COLO829 (cell line): ENCODE data around the gene STEAP3.

Experiments used
- DNase-seq: peaks from one replicate; pipeline ENCODE4 v3.0.0; 2012; ENCODE audit warnings: low spot score

STEAP3 gene

DNA sequence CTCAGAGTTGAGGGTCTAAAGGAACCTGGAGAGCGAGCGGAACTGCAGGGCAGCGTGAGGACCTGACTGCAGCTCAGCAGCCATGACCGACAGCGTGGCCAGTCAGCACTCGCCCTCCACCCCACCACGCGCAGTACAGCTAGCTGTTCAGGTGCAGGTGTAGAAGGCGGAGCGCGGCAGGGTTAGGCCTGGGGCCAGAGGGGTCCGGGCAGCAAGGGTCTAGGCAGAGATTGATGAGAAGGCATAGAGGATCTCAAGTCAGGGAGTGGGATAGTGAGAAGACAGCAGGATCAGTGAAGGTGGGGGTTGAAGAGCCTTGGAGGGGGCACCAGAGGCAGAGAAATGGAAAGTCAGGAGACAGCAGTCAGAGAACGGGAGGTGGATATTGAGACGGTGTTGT lies 71.0 kb downstream of the STEAP3 start:
- no peak for DNase-seq

DNA sequence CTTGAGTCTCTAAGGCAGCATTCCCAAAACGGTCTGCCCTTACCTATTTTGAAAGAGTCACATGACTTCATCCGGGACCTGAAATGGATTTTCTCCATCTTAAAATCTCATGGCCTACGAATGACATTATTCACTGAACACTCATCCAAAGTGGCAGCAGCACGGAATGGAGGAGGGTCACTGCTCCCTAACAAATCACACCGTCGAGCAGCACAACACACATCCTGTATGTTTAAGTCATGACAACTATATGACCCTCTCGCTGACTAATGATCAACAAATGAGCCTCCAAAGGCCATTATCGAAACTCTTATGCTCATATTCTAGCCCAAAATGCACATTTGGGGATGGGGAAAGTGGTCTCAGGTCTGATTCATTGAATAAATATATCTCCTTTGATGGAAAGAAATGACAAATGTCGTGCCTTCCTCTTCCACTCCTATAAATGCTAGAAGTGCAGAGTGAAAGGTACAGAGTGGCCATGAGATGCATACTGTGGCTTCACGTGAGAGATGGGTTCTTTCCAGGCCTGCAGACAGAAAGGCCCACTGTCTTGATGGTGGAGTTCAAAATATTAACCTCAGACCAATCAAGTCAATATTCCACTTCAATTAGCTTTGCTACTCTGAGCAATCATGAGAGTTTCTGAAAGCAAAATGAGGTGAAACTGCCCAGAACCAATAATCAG lies 72.2 kb downstream of the STEAP3 start:
- DNase-seq, result no peak

DNA sequence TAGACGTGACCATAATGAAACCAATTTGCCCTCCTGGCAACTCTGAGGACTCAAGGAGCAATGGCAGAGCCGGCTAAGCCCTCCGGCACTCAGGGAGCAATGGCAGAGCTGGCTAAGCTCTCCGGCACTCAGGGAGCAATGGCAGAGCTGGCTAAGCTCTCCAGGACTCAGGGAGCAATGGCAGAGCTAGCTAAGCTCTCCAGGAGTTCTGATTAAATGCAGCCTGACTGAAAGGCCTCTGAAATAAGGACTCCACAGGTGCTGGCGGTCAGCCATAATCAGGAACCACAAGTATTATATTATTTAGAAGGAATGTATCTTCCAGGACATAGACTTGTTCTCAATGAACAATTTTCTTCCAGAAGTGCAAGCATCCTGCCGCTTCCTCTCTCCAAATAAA lies 77.8 kb downstream of the STEAP3 start:
- no peak for DNase-seq

DNA sequence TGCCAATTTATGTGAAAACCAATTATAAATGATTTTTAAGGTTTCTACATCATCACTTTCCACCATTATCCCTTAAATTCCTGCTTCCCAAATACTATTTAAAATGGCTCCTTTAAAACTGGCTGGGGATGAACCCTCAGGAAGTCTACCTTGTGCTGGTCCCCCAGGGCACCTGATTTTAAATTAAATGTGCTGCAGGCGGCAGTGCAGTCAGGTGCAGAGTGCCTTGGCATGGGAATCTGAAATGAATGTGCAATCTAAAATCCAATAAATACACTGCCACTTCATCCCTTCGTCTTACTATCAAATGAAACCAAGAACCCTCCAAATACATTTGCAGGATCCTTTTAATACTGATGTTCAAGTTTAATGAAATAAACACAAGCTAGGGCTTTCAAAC lies 81.2 kb downstream of the STEAP3 start:
- DNase-seq, result no peak

DNA sequence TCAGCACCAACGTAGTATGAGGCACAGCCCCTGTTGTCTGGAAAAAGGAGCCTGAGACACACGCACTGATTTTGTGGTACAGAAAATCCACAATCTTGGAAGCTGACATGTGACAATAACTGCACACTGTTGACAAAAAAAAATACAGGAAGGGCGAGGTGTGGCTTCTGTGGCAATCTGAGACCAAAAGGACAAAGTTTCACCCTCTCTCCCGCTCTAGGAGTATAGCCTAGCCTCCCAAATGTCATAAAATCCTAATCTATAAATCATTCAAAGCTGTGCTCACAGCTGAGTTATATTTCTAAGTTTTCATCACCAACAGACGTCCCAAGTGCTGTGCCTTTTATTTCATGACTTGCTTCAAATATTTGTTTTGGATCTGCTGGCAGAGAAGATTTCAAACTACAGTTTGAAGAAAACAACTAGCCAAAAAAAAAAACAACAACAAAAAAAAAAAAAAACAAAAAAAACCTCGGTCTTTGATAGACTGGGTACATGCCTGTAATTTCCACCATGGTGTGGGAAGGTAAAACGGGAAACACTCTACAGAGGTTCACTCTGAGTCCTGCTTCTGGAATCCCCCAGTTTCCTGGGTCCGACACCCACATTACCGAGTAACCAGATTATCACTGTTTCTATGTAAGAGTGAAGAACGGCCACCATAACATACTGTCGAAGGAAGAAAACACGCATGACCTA lies 82.0 kb downstream of the STEAP3 start:
- DNase-seq, result no peak

DNA sequence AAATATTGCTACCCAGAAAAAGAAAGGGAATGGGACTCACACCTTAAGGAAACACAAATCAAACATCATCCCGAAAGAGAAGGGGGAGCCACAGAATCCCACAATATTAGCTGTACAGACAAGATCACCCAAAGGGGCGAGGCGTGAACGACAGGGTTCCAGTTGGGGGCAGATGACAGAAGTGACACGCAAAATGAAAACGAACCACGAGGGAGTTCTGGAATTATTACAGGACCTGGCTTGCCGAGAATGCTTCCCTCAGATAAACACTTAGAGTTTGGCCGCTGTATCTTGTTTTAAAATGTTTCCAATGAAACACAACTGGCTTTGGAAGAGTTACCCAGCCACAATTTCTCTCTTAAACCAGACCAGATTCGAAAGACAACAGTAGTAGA lies 82.6 kb downstream of the STEAP3 start:
- DNase-seq, result no peak

DNA sequence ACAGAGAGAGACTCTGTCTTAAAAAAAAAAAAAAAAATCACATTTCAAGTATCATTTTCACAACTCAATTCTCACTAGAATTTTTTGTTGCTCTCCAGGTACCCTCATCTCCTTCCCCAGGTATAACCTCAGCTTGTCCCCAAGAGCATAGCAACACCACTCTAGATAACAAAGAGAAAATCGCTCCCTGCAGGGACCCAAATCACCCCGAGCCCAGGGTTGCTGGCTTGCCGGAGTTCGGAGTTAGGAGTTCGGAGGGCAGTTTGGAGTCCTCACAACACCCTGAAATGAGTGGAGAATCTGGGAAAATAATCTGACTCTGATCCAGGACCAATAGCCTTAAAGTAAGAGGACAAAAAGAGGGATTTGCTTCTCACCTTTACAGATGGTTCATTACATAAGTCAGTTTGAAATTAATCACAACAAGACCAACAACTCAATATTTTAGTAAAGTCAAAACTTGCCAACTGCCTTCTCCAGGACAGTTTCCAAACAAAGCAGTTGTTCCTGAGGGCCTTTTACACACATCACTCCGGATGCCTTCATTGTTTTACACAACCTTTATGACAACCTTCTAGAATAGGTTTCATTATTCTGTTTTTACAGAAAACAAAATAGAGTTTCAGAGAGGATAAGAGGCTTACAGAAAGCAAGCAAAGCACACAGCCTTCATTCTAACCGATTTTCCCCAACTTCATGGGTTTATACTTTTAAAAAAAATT lies 83.9 kb downstream of the STEAP3 start:
- no peak for DNase-seq

DNA sequence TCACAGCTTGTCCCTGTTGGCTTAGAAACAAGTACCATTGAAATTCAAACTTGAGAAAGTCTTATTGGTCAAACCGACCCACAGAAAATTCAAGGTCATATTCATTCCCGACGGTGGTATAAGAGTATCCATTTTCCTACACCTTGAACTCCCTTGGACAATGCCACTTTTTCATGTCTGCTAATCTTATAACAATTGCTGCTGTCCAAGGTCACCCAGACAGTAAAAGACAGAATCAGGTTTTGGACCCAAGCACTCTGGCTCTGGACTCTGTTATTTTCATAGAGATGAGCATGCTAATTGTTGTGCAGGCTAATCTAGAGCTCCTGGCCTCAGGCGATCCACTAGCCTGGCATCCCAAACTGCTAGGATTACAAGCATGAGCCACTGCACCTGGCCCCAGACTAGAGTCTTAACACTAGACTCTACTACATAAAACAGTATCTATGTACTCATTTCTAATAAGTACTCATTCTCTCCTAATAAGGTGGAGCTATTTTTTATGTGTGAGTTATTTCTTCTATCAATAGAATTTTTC lies 85.2 kb downstream of the STEAP3 start:
- DNase-seq, result no peak

DNA sequence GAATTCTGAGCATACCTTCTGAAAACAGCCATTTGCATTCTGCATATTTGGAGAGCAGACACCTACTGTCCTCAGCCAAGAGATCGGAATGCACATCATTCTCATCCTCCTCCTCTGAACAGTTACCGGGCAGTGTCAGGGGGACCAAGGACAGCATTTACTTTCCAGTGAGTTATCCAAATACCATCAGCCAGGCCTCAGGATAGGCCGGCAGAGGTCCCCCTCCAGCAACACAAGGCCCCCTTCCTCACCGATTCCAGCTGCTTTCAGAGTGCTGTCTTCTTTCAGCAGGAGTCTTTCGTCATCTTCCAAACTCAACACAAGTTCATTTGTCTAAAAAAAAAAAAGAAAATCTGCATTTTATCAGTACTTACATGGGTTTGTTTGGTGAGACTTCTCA lies 87.7 kb downstream of the STEAP3 start:
- no peak for DNase-seq

DNA sequence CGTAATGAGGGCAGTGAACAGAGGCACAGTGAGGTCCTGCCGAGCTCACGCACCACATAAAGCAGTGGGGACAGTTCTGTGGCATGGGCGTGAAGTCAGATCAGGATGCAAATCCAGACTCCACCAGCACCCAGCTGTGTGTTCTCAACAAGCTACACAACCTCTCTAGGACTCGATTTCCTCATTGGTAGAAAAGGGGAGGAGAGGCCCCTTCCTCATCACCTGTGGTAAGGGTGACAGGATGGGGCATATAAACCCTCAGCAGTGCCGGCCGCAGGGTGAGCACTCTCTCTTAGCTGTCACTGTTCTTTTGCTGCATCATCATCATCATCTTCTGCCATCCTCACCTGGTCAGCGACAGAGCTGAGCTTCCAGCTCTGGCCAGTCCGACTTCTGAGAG lies 88.2 kb downstream of the STEAP3 start:
- DNase-seq, result no peak
